GM12878 (cell line): Measurements from ENCODE around the gene MAML2. TPM values are rescaled to one million over a fixed set of nuclear protein-coding genes. Genes with fewer than 3 reads are reported as not detected.

Experiments used
- ATAC-seq: fragments of 200-7000 bp; cut with Tn5 transposase; 3 replicates; pipeline ENCODE4 v1.9.1; 2020; ENCODE audit warnings: mild to moderate bottlenecking, moderate library complexity
- BruUV-seq: library from RNA; stranded (reverse); fragments of 400-500 nt; replicated peaks from 2 replicates; lab custom pipeline; 2021; lab: Mats Ljungman, UMichigan
- CTCF ChIA-PET: fragments of 300-600 bp; sonication (Branson Sonifier 250); formaldehyde crosslinking; extraction: SDS; loops from one replicate; lab custom pipeline; 2021; ENCODE audit warnings: inconsistent platforms; lab: Yijun Ruan, JAX
- POLR2A ChIA-PET: fragments of 350-600 bp; formaldehyde crosslinking; extraction: SDS; loops from one replicate; lab custom pipeline; 2021; ENCODE audit warnings: inconsistent platforms; lab: Charles Lee
- RAD21 ChIA-PET: fragments of 300-600 bp; sonication (Branson Sonifier 250); formaldehyde crosslinking; loops from one replicate; lab custom pipeline; 2023; ENCODE audit warnings: antibody characterized with exemption; ENCODE audit not compliant: unreplicated experiment; lab: Charles Lee
- SMC1A ChIA-PET: fragments of 300-600 bp; sonication (Branson Sonifier 250); formaldehyde crosslinking; loops from one replicate; lab custom pipeline; 2023; ENCODE audit not compliant: unreplicated experiment, uncharacterized antibody; lab: Charles Lee
- DNase-seq: peaks from one replicate; pipeline ENCODE4 v3.0.0-alpha.2; 2011; ENCODE audit warnings: low read depth, low spot score
- FAIRE-seq: peaks from 3 replicates; lab custom pipeline; 2011; peaks lifted over from hg19 to GRCh38; lab: Jason Lieb, UNC
- H2AFZ ChIP-seq: 2 replicates; pipeline ENCODE4 v1.6.0; 2011; ENCODE audit warnings: low read depth, low read length, control low read depth; ENCODE audit not compliant: control insufficient read depth
- H3K27ac ChIP-seq: 2 replicates; pipeline ENCODE4 v1.5.1; 2011; ENCODE audit warnings: control low read depth; ENCODE audit not compliant: control insufficient read depth, insufficient read depth
- H3K27me3 ChIP-seq, 2 experiments: replicated peaks in 1 of 2; 2 replicates each; pipeline versions ENCODE4 v1.6.0 to v1.6.1; 2011; ENCODE audit warnings: low read length in 1 of 2; ENCODE audit not compliant: control insufficient read depth in 2 of 2, insufficient read depth in 2 of 2
- H3K36me3 ChIP-seq, 2 experiments: 2 replicates each; pipeline ENCODE4 v1.5.1; 2011; ENCODE audit warnings: low read length in 1 of 2; ENCODE audit not compliant: control insufficient read depth in 2 of 2, insufficient read depth in 2 of 2
- H3K4me1 ChIP-seq: 2 replicates; pipeline ENCODE4 v1.6.1; 2011; ENCODE audit warnings: mild to moderate bottlenecking, low read length, moderate library complexity, mixed read lengths; ENCODE audit not compliant: control insufficient read depth, insufficient read depth
- H3K4me2 ChIP-seq: 2 replicates; pipeline ENCODE4 v1.6.0; 2011; ENCODE audit warnings: control low read depth; ENCODE audit not compliant: control insufficient read depth, insufficient read depth
- H3K4me3 ChIP-seq: fragments of 200-600 bp; sonication (generic); 2 replicates; pipeline ENCODE4 v1.5.1; 2016
- H3K79me2 ChIP-seq: 2 replicates; pipeline ENCODE4 v1.6.0; 2011; ENCODE audit warnings: low read length; ENCODE audit not compliant: control insufficient read depth, insufficient read depth
- H3K9ac ChIP-seq: 2 replicates; pipeline ENCODE4 v1.8.0; 2011; ENCODE audit warnings: low read length, control low read depth, mixed read lengths; ENCODE audit not compliant: control insufficient read depth, insufficient read depth
- H3K9me3 ChIP-seq: replicated peaks from 3 replicates; pipeline ENCODE4 v1.5.1; 2011; ENCODE audit warnings: mild to moderate bottlenecking, low read length; ENCODE audit not compliant: control insufficient read depth, insufficient read depth
- H4K20me1 ChIP-seq: 2 replicates; pipeline ENCODE4 v1.6.0; 2011; ENCODE audit not compliant: control insufficient read depth, insufficient read depth
- ASH2L ChIP-seq: fragments of 300-600, 200-600 bp; sonication (generic); IDR thresholded peaks from 2 replicates; pipeline ENCODE4 v1.6.1; 2017; ENCODE audit warnings: low read depth, mild to moderate bottlenecking, borderline replicate concordance
- BCLAF1 ChIP-seq: fragments of 450-650 bp; IDR thresholded peaks from 2 replicates; pipeline ENCODE4 v1.6.1; 2017; ENCODE audit warnings: antibody characterized with exemption, mild to moderate bottlenecking, moderate library complexity
- DPF2 ChIP-seq: fragments of 450-650 bp; IDR thresholded peaks from 2 replicates; pipeline ENCODE4 v1.6.1; 2017; ENCODE audit warnings: mild to moderate bottlenecking
- ESRRA ChIP-seq: IDR thresholded peaks from 2 replicates; pipeline ENCODE4 v1.6.1; 2012; ENCODE audit warnings: mild to moderate bottlenecking, low read length, improper control_type of control experiment
- HDAC2 ChIP-seq: fragments of 200-600 bp; sonication (generic); IDR thresholded peaks from 2 replicates; pipeline ENCODE4 v1.6.1; 2017
- IRF5 ChIP-seq: fragments of 450-650 bp; IDR thresholded peaks from 2 replicates; pipeline ENCODE4 v1.6.1; 2017; ENCODE audit warnings: borderline replicate concordance
- JUNB ChIP-seq: IDR thresholded peaks from 2 replicates; pipeline ENCODE4 v1.6.1; 2016; ENCODE audit warnings: antibody characterized with exemption, mild to moderate bottlenecking
- MEF2A ChIP-seq: IDR thresholded peaks from 2 replicates; pipeline ENCODE4 v1.6.1; 2011; ENCODE audit warnings: low read depth, mild to moderate bottlenecking, low read length, moderate library complexity; ENCODE audit not compliant: insufficient read depth
- MYB ChIP-seq: fragments of 150-350 bp; IDR thresholded peaks from 2 replicates; pipeline ENCODE4 v1.6.1; 2014; ENCODE audit warnings: mild to moderate bottlenecking, low read depth, low read length, borderline replicate concordance
- NRF1 ChIP-seq: conservative IDR thresholded peaks from 2 replicates; pipeline ENCODE4 v1.6.1; 2011; ENCODE audit warnings: mild to moderate bottlenecking, low read depth, low read length, improper control_type of control experiment
- PRDM15 ChIP-seq: fragments of 450-650 bp; formaldehyde crosslinking; IDR thresholded peaks from 2 replicates; pipeline ENCODE4 v1.4.0; 2020; ENCODE audit warnings: mild to moderate bottlenecking, moderate library complexity
- SUZ12 ChIP-seq: fragments of 200-600 bp; sonication (generic); IDR thresholded peaks from one replicate; pipeline ENCODE4 v1.6.1; 2018; ENCODE audit warnings: antibody characterized with exemption, mild to moderate bottlenecking; ENCODE audit not compliant: unreplicated experiment
- TARDBP ChIP-seq: IDR thresholded peaks from 2 replicates; pipeline ENCODE4 v1.6.1; 2016; ENCODE audit warnings: borderline replicate concordance
- WGBS: methylation state at CpG from one replicate; pipeline ENCODE4 v1.1.6; 2016; ENCODE audit warnings: low lambda C conversion rate; ENCODE audit not compliant: insufficient replicate concordance, insufficient coverage; ENCODE audit errors: missing lambda C conversion rate; 5-methylcytosine and 5-hydroxymethylcytosine counted together
- in situ Hi-C: fragments of 300-500 bp; cut with MboI; formaldehyde crosslinking; loops from 9 replicates; pipeline ENCODE4 v1.14.3; 2018; ENCODE audit warnings: mixed read lengths
- intact Hi-C: fragments of 100-400 bp; cut with micrococcal nuclease; formaldehyde crosslinking; loops from one replicate; pipeline ENCODE4 v1.14.2; 2022; ENCODE audit not compliant: unreplicated experiment
- polyA plus RNA-seq, 11 experiments: library from polyadenylated mRNA; depleted of rRNA in 4 of 11; unstranded in 6 of 11; stranded (reverse) in 5 of 11; fragments of >200 nt; fragmentation: Nextera tagmentation in 4 of 11; fragmentation: Illumina TruSeq in 1 of 11; extraction: Ambion mirVana in 4 of 11; extraction: Trizol in 1 of 11; gene quantifications; 1 replicate in 1 of 11; 2 replicates in 10 of 11; pipeline versions ENCODE4 v1.2.1 to v1.2.3, GENCODE V29; 2011 to 2016; ENCODE audit warnings: inconsistent platforms in 2 of 11, missing spikeins in 2 of 11, low read depth in 1 of 11
- total RNA-seq, 4 experiments: library from RNA; depleted of rRNA in 3 of 4; stranded (reverse); fragments of >200 nt in 3 of 4; fragmentation: Illumina TruSeq in 1 of 4; extraction: Trizol in 1 of 4; gene quantifications; 2 replicates each; pipeline versions ENCODE4 v1.2.1 to v1.2.3, GENCODE V29; 2013 to 2021

Gene MAML2
- total and polyA plus RNA-seq, 10 of the 15 experiments (the other 5 are each of a cell fraction or from before 2014, with no cell fraction given): 2.5 to 15.1 (median 12.0) TPM

GRCh38 chr11:96172604-96173003, 170.4 kb downstream of the MAML2 start:
- Histone ChIP-seq H3K9me3 (no peaks in the 10 kb centered on the region; the same call in 2 of the 3 replicates), H3K4me3 (no peak overlapping the region), H3K79me2 (peaks cover 1% of the 10 kb centered on the region; the same call in 1 of the 2 replicates), H2AFZ (no peak overlapping the region), H4K20me1 (no peaks in the 10 kb centered on the region), H3K4me2 (no peak overlapping the region), H3K9ac (no peak overlapping the region), H3K36me3 (peaks cover 0 to 6% of the 10 kb centered on the region in 2 experiments; a peak in 1 of 4 replicates), H3K27ac (no peak overlapping the region), H3K4me1 (no peaks in the 10 kb centered on the region)
- 100% methylated on average over 1 of the region's 1 CpG for WGBS
- in situ Hi-C loops: no loop called here
- ChIA-PET SMC1A (interaction anchor here (0.8 to 2.1 kb wide), 5 partner anchors 11 to 64 kb away, joined by 3 to 6 read pairs (median 3); no protein-coding TSS in a partner anchor), RAD21 (no interaction called here), CTCF (interaction anchor here (0.8 to 1.8 kb wide), 3 partner anchors 14 to 1549 kb away, joined by 3 to 6 read pairs (median 4); partner anchors contain the start of gene MAML2), POLR2A (no interaction called here)
- intact Hi-C loops: no loop called here
- FAIRE-seq: no peak
- no TSS peak for BruUV-seq
- no peak for ATAC-seq
- no peak for DNase-seq
- TF ChIP-seq MEF2A: no peak
- no peak for TF ChIP-seq MYB
- TF ChIP-seq TARDBP: no peak
- TF ChIP-seq JUNB: no peak
- no peak for TF ChIP-seq SUZ12
- TF ChIP-seq ASH2L: no peak
- no peak for TF ChIP-seq DPF2
- TF ChIP-seq BCLAF1: no peak
- no peak for TF ChIP-seq IRF5
- no peak for TF ChIP-seq HDAC2
- TF ChIP-seq NRF1: no peak
- no peak for TF ChIP-seq PRDM15
- TF ChIP-seq ESRRA: no peak
- TF ChIP-seq, all 136 proteins: peak for 0
- no peaks in the 10 kb centered on the region for H3K27me3 ChIP-seq
